KMS-11 (cell line): ENCODE measurements around the gene ADGRG1.

Experiments used
- H2AFZ ChIP-seq: fragments of 200-600 bp; sonication (generic); 2 replicates; pipeline ENCODE4 v1.6.1; 2016; ENCODE audit warnings: antibody characterized with exemption, mixed run types, low read depth
- H3K27ac ChIP-seq: fragments of 200-600 bp; sonication (generic); 2 replicates; pipeline ENCODE4 v1.6.1; 2016; ENCODE audit warnings: mild to moderate bottlenecking, mixed run types
- H3K27me3 ChIP-seq: fragments of 200-600 bp; sonication (generic); 2 replicates; pipeline ENCODE4 v1.6.1; 2017; ENCODE audit warnings: mild to moderate bottlenecking, low read depth, mixed run types, moderate library complexity; ENCODE audit not compliant: insufficient read depth
- H3K36me3 ChIP-seq: fragments of 200-600 bp; sonication (generic); 2 replicates; pipeline ENCODE4 v1.6.1; 2017; ENCODE audit warnings: mild to moderate bottlenecking, mixed run types; ENCODE audit not compliant: insufficient read depth
- H3K4me1 ChIP-seq: fragments of 200-600 bp; sonication (generic); 2 replicates; pipeline ENCODE4 v1.6.1; 2016; ENCODE audit warnings: mild to moderate bottlenecking, low read depth, mixed run types; ENCODE audit not compliant: poor library complexity, severe bottlenecking
- H3K4me2 ChIP-seq: fragments of 200-600 bp; sonication (generic); 2 replicates; pipeline ENCODE4 v1.7.0; 2016; ENCODE audit warnings: mild to moderate bottlenecking, mixed run types
- H3K4me3 ChIP-seq: fragments of 200-600 bp; sonication (generic); IDR thresholded peaks from 2 replicates; pipeline ENCODE4 v1.6.1; 2017; ENCODE audit warnings: low read depth, low read length, mixed read lengths; ENCODE audit not compliant: insufficient read depth
- H3K79me2 ChIP-seq: fragments of 200-600 bp; sonication (generic); 2 replicates; pipeline ENCODE4 v1.6.1; 2016; ENCODE audit warnings: low read depth, mixed run types; ENCODE audit not compliant: insufficient read depth
- H3K9ac ChIP-seq: fragments of 200-600 bp; sonication (generic); 2 replicates; pipeline ENCODE4 v1.6.1; 2016; ENCODE audit warnings: mild to moderate bottlenecking, mixed run types
- H4K20me1 ChIP-seq: fragments of 200-600 bp; sonication (generic); 2 replicates; pipeline ENCODE4 v1.6.1; 2016; ENCODE audit warnings: mild to moderate bottlenecking, mixed run types; ENCODE audit not compliant: insufficient read depth
- TF ChIP-seq, protein P1 (sequence below): fragments of 200-600 bp; sonication (generic); conservative IDR thresholded peaks from 2 replicates; pipeline ENCODE4 v1.6.1; 2017; ENCODE audit warnings: low read depth, mild to moderate bottlenecking, antibody characterized with exemption, low read length, moderate library complexity, mixed read lengths

Gene ADGRG1

DNA sequence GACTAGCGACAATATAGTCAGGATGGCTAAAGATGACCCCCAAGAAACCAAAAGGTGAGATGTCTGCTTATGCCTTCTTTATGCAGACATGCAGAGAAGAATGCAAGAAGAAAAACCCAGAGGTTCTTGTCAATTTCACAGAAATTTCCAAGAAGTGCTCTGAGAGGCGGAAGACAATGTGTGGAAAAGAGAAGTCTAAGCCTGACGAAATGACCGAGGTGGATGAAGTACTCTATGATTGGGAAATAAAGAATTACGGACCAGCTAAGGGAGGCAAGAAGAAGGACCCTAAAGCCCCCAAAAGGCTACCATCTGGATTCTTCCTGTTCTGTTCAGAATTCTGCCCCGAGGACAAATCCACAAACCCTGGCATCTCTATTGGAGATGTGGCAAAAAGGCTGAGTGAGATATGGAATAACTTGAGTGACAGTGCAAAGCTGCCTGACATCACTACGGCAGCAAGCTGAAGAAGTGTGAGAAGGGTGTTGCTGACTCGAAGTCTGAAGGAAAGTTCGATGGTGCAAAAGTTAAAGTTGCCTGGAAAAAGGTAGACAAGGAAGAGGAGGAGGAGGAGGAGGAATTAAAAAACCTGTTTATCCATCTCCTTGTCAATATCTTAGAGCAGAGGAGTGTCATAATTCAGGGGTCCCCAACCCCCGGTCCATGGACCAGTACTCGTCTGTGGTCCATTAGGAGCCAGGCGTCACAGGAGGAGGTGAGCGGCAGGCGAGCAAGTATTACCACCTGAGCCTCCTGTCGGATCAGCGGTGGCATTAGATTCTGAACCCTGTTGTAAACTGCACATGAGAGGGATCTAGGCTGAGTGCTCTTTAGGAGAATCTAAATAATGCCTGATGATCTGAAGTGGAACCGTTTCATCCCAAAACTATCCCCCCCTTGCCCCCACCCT lies 25.1 kb upstream of the ADGRG1 start:
- H3K27ac ChIP-seq = peak overlapping the region; percentile 88
- peak overlapping the region; percentile 76; the same call in 1 of the 2 replicates for H3K4me2 ChIP-seq
- no peak overlapping the region for H3K4me3 ChIP-seq
- no peaks in the 10 kb centered on the region for H3K36me3 ChIP-seq
- TF ChIP-seq, protein P1, sequence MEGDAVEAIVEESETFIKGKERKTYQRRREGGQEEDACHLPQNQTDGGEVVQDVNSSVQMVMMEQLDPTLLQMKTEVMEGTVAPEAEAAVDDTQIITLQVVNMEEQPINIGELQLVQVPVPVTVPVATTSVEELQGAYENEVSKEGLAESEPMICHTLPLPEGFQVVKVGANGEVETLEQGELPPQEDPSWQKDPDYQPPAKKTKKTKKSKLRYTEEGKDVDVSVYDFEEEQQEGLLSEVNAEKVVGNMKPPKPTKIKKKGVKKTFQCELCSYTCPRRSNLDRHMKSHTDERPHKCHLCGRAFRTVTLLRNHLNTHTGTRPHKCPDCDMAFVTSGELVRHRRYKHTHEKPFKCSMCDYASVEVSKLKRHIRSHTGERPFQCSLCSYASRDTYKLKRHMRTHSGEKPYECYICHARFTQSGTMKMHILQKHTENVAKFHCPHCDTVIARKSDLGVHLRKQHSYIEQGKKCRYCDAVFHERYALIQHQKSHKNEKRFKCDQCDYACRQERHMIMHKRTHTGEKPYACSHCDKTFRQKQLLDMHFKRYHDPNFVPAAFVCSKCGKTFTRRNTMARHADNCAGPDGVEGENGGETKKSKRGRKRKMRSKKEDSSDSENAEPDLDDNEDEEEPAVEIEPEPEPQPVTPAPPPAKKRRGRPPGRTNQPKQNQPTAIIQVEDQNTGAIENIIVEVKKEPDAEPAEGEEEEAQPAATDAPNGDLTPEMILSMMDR = no peak
- no peaks in the 10 kb centered on the region for H4K20me1 ChIP-seq
- H3K27me3 ChIP-seq = no peaks in the 10 kb centered on the region
- H2AFZ ChIP-seq = no peak overlapping the region
- H3K79me2 ChIP-seq = no peaks in the 10 kb centered on the region
- H3K4me1 ChIP-seq = peaks cover 82% of the 10 kb centered on the region
- H3K9ac ChIP-seq = no peak overlapping the region

DNA sequence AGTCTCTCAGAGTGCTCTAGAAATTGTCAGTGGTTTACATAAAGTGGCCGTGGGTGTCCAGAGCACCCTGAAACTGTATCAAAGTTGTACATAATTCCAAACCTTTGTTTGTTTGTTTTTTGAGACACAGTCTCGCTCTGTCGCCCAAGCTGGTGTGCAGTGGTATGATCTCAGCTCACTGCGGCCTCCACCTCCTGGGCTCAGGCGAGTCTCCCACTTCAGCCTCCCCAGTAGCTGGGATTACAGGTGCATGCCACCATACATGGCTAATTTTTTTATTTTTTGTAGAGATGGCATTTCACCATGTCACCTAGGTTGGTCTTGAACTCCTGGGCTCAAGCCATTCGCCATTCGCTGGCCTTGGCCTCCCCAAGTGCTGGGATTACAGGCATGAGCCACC lies 24.3 kb upstream of the ADGRG1 start:
- no peak overlapping the region for H3K9ac ChIP-seq
- no peaks in the 10 kb centered on the region for H3K27me3 ChIP-seq
- H3K4me1 ChIP-seq = peaks cover 91% of the 10 kb centered on the region
- H3K36me3 ChIP-seq = no peaks in the 10 kb centered on the region
- H4K20me1 ChIP-seq = no peaks in the 10 kb centered on the region
- H3K27ac ChIP-seq = no peak overlapping the region
- no peak overlapping the region for H3K4me3 ChIP-seq
- H2AFZ ChIP-seq = no peak overlapping the region
- TF ChIP-seq, protein P1 = no peak
- no peaks in the 10 kb centered on the region for H3K79me2 ChIP-seq
- no peak overlapping the region for H3K4me2 ChIP-seq

DNA sequence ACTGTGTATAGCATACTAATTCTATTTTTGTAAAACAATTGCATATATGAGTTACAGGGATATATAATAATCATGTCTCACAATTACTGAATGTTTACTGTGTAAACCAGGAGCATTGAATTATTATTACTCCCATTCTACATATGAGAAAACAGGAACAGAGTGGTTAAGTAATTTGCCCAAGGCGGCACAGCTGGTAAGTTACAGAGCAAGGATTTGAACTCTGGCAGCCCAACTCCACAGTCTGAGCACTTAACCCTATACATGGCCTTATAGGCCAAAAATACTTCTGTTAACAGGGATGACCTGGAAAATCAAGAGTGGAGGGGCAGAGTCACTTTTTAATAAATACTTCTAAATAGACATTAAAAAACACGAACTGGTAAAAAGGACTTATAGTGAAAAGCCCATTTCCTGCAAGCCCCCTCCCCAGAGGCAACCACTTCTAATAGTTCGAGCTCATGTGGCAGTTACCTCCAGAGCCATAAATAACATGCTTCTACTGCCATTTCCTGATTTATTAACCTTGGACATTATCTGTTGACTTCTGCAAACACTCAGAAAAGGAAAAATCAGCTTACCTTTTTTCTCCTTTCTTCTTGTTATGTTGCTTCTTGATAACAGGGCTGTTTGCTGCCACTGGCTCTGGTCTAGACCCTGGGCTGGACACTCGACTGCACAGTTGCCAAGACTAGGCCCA lies 22.1 kb upstream of the ADGRG1 start:
- H4K20me1 ChIP-seq = no peaks in the 10 kb centered on the region
- H2AFZ ChIP-seq = peak overlapping the region; percentile 55; the same call in 1 of the 2 replicates
- peak overlapping the region; percentile 43 for H3K27ac ChIP-seq
- peaks cover 91% of the 10 kb centered on the region for H3K4me1 ChIP-seq
- no peaks in the 10 kb centered on the region for H3K27me3 ChIP-seq
- H3K79me2 ChIP-seq = no peaks in the 10 kb centered on the region
- peak overlapping the region; percentile 59 for H3K4me2 ChIP-seq
- peak overlapping the region; percentile 14; the same call in 1 of the 2 replicates for H3K9ac ChIP-seq
- no peaks in the 10 kb centered on the region for H3K36me3 ChIP-seq
- no peak overlapping the region for H3K4me3 ChIP-seq
- TF ChIP-seq, protein P1 = no peak

DNA sequence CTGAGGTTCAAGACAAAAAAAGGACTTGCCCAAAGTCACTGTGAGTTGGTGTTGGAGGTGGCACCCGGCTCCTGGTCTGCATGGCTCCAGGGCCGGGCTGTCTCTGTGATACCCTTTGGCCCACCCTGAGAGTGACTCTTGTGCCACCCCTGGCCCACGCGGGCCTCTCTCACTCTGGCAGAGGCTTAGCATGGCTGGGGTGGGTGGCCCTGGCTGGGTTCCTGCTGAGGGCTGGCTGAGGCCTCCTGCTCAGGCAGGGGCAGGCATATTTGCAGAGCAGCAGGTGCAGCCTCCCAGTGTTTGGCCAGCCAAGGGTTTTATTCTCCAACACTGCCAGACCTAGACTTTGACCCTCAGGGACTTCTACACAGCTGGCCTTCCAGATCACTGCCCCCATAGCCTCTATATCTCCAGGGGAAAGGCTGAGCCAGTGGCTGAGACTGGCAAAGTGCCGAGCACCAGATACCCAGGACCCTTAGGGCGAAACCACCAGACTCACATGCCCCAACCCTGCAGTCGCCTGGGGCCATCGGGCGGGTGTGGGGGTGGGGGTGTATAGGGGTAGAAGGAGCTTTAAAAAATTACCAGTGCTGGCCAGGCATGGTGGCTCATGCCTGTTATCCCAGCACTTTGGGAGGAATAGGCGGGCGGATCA lies 21.5 kb upstream of the ADGRG1 start:
- H4K20me1 ChIP-seq = no peaks in the 10 kb centered on the region
- peak overlapping the region; percentile 43 for H3K27ac ChIP-seq
- no peaks in the 10 kb centered on the region for H3K27me3 ChIP-seq
- TF ChIP-seq, protein P1 = no peak
- H2AFZ ChIP-seq = peak overlapping the region; percentile 55; the same call in 1 of the 2 replicates
- H3K36me3 ChIP-seq = no peaks in the 10 kb centered on the region
- H3K9ac ChIP-seq = peak overlapping the region; percentile 14; the same call in 1 of the 2 replicates
- peaks cover 93% of the 10 kb centered on the region for H3K4me1 ChIP-seq
- peak overlapping the region; percentile 59 for H3K4me2 ChIP-seq
- no peak overlapping the region for H3K4me3 ChIP-seq
- no peaks in the 10 kb centered on the region for H3K79me2 ChIP-seq
